Stimulated activated CD4-positive, alpha-beta T cell treated with anti-CD3 and anti-CD28 coated beads, TNF-alpha, amount 100 ng/mL, for 24 hours (primary cell): ENCODE measurements around the gene RYR1.
"Not testable (repeated sequence)": the region's sequence is repeated elsewhere in the genome, so short reads cannot be mapped to it uniquely, and the experiment has no call there.

Experiments
- DNase-seq, 3 experiments: peaks; one replicate each; pipeline ENCODE4 v3.0.0-alpha.2; 2020; ENCODE audit warnings: low read depth in 3 of 3

The RYR1 gene

GRCh38 chr19:38615007-38615581 is 181.6 kb downstream of the RYR1 start:
- DNase-seq, result no peak

GRCh38 chr19:38616265-38616664 is 182.8 kb downstream of the RYR1 start:
- DNase-seq, result no peak

GRCh38 chr19:38617283-38617763 is 183.8 kb downstream of the RYR1 start:
- DNase-seq, result peak in 1 of 3 experiments; percentile 9

GRCh38 chr19:38617764-38618589 is 184.5 kb downstream of the RYR1 start, which contains the start of gene MAP4K1:
TSS of gene MAP4K1 (minus strand) at chr19:38617953. CDS start at chr19:38617895, 58 bp downstream.
- peak; percentile 40 to 81 (median 55) for DNase-seq

GRCh38 chr19:38618590-38619360 is 185.3 kb downstream of the RYR1 start, which contains the start of gene EIF3K:
TSS of gene EIF3K (plus strand) at chr19:38619188. CDS start at chr19:38619269, 81 bp downstream.
- peak; percentile 94 to 99 (median 97) for DNase-seq

GRCh38 chr19:38619361-38620174 is 186.1 kb downstream of the RYR1 start:
- DNase-seq, result no peak

GRCh38 chr19:38624822-38625221 is 191.3 kb downstream of the RYR1 start:
- DNase-seq, result no peak

- DNase-seq, result no peak
These were observed 192.9 kb downstream of the RYR1 start for GRCh38 chr19:38626401-38626800.

GRCh38 chr19:38629568-38629967 is 196.1 kb downstream of the RYR1 start:
- no peak for DNase-seq

GRCh38 chr19:38631301-38631700 is 197.8 kb downstream of the RYR1 start:
- DNase-seq, result not testable (repeated sequence)

- not testable (repeated sequence) for DNase-seq
These were observed 198.5 kb downstream of the RYR1 start for GRCh38 chr19:38631811-38632475.

- no peak for DNase-seq
These were observed 199.2 kb downstream of the RYR1 start for GRCh38 chr19:38632476-38633213.

- peak; percentile 48 to 71 (median 53) for DNase-seq
These were observed 201.4 kb downstream of the RYR1 start for GRCh38 chr19:38634757-38635482.

- DNase-seq, result no peak
These were observed 202.2 kb downstream of the RYR1 start for GRCh38 chr19:38635483-38636399.
